Measurements from ENCODE around the gene DAO.

The DAO gene

DNA sequence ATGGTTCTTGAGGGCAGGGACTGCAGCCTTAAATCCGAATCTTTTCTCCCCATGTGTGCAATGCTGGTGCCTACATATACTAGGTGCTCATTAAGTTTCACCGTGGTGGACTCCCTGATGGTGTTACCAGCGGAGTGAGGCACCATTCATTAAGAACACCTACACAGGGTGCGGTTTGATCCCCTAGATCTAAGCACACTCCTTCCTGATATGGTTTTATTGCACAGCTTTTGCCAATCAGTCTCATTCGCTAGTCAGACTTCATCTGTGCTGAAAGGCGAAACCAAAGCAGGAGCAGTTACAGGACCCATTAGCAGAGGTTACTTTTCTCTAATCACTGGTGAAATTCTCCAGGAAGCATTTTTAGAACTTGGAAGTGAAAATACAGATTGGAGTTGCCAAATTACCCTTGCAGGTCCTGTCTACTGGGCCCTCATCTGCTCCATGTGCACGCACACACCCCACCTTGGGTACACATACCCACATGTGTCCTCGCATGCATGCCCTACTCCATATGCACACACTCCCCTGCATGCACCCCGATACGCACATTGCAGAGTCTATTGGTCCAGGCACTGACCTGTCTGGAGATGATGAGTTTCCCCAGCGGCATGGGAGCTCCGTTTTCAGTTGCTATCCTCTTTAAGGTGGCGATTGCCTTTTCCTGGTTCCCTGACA, 58.5 kb downstream of the DAO start:
- no peak overlapping the region for H3K4me3 ChIP-seq (ENCODE audit: low read length)
- TF ChIP-seq ZNF274 (IDR thresholded peaks at IDR 0.05; ENCODE audit: low read depth, low read length) = no peak

DNA sequence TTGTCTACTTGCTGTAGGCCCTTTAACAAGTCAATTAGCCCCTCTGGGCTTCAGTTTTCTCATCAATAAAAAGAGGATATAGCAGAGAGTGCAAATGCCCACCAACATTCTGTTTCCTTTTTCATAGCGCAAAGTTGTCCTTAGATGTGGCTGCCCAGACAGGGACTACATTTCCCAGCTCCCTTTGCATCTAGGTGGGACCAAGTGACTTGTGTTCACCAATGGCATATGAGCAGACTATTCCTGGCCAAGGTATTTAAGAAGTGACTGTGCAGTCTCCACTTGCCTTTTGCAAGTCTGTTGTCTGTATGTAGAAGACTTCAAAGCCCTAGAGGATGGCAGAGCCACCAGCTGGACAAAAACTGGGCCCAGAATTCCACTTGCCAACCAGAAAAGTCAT, 59.7 kb downstream of the DAO start:
- no peak overlapping the region for H3K4me3 ChIP-seq (ENCODE audit: low read length)
- TF ChIP-seq ZNF274 (IDR thresholded peaks at IDR 0.05; ENCODE audit: low read depth, low read length) = no peak

DNA sequence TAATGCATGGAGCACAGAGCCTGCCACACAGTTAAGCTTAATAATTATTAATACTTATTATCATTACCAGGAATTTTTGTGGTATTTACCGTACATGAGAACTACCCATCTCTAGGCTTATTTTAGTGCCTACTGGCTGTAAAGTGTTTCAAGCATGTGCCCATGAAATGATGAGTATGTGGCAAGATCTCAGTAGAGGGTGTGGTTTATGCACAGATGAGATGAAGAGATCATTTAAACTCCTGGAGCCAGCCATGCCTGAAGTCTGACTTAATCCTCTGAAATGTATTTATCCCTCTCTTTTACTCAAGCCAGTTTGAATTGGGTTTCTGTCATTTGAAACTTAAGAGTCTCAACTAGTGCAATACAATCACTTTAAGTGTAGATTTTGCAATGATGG, 60.2 kb downstream of the DAO start:
- no peak for TF ChIP-seq ZNF274 (IDR thresholded peaks at IDR 0.05; ENCODE audit: low read depth, low read length)
- H3K4me3 ChIP-seq (ENCODE audit: low read length) = no peak overlapping the region

DNA sequence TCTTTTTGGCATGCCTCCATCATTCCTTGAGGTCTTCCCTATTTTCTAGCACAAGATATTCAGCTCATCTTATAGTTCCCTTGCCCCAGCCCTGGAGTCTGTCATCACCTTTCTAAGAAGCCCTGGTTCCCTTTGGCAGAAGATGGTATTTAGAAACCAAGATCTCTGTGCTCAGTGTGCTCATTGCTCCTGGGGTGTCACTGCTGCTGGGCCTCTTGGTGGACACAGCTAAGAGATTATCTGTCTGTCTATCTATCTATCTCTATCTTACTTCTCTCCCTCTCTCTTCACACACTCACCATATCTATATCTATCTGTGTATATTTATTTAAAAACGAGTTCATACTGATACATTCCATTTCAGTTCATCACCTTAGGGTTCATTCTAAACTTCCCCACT, 67.2 kb downstream of the DAO start:
- no peak for TF ChIP-seq ZNF274 (IDR thresholded peaks at IDR 0.05; ENCODE audit: low read depth, low read length)
- H3K4me3 ChIP-seq (ENCODE audit: low read length) = no peak overlapping the region

DNA sequence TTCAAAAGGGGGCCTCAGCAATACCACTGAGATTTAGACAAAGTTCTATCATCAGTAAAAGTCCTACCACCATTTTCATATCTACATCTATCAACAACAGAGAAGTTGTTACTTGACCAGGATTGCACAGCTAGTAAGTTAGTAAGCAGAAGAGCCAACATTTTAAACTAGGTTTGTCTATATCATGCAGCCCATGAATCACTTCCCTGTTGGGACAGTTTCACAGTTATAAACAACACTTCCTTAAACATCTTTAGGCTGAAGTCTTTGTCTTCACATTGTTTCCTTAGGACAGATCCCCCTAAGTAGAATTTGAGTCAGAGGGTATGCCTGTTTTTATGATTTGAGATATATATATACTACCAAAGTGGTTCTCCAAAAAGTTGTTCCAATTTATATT, 68.5 kb downstream of the DAO start:
- no peak for TF ChIP-seq ZNF274 (IDR thresholded peaks at IDR 0.05; ENCODE audit: low read depth, low read length)
- no peak overlapping the region for H3K4me3 ChIP-seq (ENCODE audit: low read length)

DNA sequence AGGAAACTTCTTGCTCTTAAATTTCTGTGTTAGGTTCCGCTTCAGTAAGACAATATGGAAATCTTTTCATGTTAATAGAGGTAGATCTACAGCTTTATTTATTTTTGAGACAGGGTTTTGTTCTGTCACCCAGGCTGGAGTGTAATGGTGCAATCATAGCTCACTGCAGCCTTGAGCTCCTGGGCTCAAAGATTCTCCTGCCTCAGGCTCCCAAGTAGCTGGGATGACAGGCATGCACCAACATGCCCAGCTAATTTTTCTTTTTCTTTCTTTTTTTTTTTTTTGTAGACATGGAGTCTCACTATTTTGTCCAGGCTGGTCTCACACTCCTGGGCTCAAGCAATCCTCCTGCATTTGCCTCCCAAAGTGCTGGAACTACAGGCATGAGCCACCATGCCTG, 70.1 kb downstream of the DAO start:
- TF ChIP-seq ZNF274 (IDR thresholded peaks at IDR 0.05; ENCODE audit: low read depth, low read length) = no peak
- H3K4me3 ChIP-seq (ENCODE audit: low read length) = no peak overlapping the region
